HCT116 (cell line): ENCODE data around the gene SRD5A3. TPM values are rescaled to one million over a fixed set of nuclear protein-coding genes. Genes with fewer than 3 reads are reported as not detected.
A peak's percentile ranks its signal among the peaks of the same experiment; 100 is the strongest.

Experiments used
- ATAC-seq: fragments of 200-7000 bp; cut with Tn5 transposase; 2 replicates; pipeline ENCODE4 v1.9.1; 2020; ENCODE audit warnings: mild to moderate bottlenecking, moderate library complexity
- BruUV-seq: library from RNA; stranded (reverse); fragments of 400-500 nt; replicated peaks from 2 replicates; lab custom pipeline; 2021; lab: Mats Ljungman, UMichigan
- CTCF ChIA-PET: fragments of 300-600 bp; sonication (Branson Sonifier 250); formaldehyde crosslinking; loops from one replicate; lab custom pipeline; 2021; ENCODE audit warnings: antibody characterized with exemption; lab: Charles Lee
- POLR2A ChIA-PET: fragments of 300-600, 350-600 bp; sonication (Branson Sonifier 250); formaldehyde crosslinking; loops from one replicate; lab custom pipeline; 2021; ENCODE audit warnings: antibody characterized with exemption; lab: Charles Lee
- RAD21 ChIA-PET, 2 experiments: fragments of 300-600 bp; sonication (Branson Sonifier 250); formaldehyde crosslinking; loops; one replicate each; lab custom pipeline; 2023; ENCODE audit warnings: low total read pairs in 2 of 2; ENCODE audit not compliant: uncharacterized antibody in 2 of 2, unreplicated experiment in 2 of 2, low non-redundant PET in 1 of 2; lab: Charles Lee
- DNase-seq: peaks from one replicate; pipeline ENCODE4 v3.0.0-alpha.2; 2010; ENCODE audit warnings: low read depth, low spot score
- H2AFZ ChIP-seq: fragments of 200-600 bp; shearing (Covaris generic), sonication (generic); 2 replicates; pipeline ENCODE4 v1.6.1; 2017; ENCODE audit warnings: low read depth, mixed run types, mixed read lengths, antibody characterized with exemption, low read length; ENCODE audit not compliant: poor library complexity, severe bottlenecking
- H3K27ac ChIP-seq: 2 replicates; pipeline ENCODE4 v1.5.1; 2012; ENCODE audit warnings: low read depth, low read length
- H3K27me3 ChIP-seq: fragments of 200-600 bp; sonication (generic); 2 replicates; pipeline ENCODE4 v1.6.1; 2016; ENCODE audit warnings: mixed run types, low read length, mixed read lengths; ENCODE audit not compliant: insufficient read depth
- H3K36me3 ChIP-seq, 2 experiments: fragments of 200-500 bp in 1 of 2; fragments of 200-600 bp in 1 of 2; sonication (Bioruptor generic) in 1 of 2; sonication (generic) in 1 of 2; 2 replicates each; pipeline versions ENCODE4 v1.5.1 to v1.6.1; 2014 to 2016; ENCODE audit warnings: low read length in 2 of 2, inconsistent platforms in 1 of 2, mixed read lengths in 1 of 2, mixed run types in 1 of 2; ENCODE audit not compliant: insufficient read depth in 2 of 2, control insufficient read depth in 1 of 2
- H3K4me1 ChIP-seq, 2 experiments: fragments of 200-600 bp in 1 of 2; sonication (generic) in 1 of 2; 2 replicates each; pipeline versions ENCODE4 v1.5.1 to v1.6.1; 2012 to 2017; ENCODE audit warnings: low read length in 2 of 2, inconsistent platforms in 1 of 2, mild to moderate bottlenecking in 1 of 2, mixed read lengths in 1 of 2, mixed run types in 1 of 2, moderate library complexity in 1 of 2; ENCODE audit not compliant: insufficient read depth in 2 of 2, control insufficient read depth in 1 of 2
- H3K4me2 ChIP-seq: fragments of 200-600 bp; sonication (generic); 2 replicates; pipeline ENCODE4 v1.6.1; 2017; ENCODE audit warnings: mixed run types, low read length, mixed read lengths
- H3K4me3 ChIP-seq, 2 experiments: fragments of 200-600 bp in 1 of 2; sonication (generic) in 1 of 2; replicated peaks in 1 of 2; 2 replicates each; pipeline ENCODE4 v1.5.1; 2011 to 2016; ENCODE audit warnings: low read length in 2 of 2, control low read depth in 1 of 2, low read depth in 1 of 2, mild to moderate bottlenecking in 1 of 2, mixed read lengths in 1 of 2, mixed run types in 1 of 2
- H3K79me2 ChIP-seq: fragments of 200-600 bp; sonication (generic); 2 replicates; pipeline ENCODE4 v1.6.1; 2017; ENCODE audit warnings: mild to moderate bottlenecking, mixed run types, low read length, moderate library complexity, mixed read lengths; ENCODE audit not compliant: insufficient read depth
- H3K9ac ChIP-seq: fragments of 200-600 bp; sonication (generic); 2 replicates; pipeline ENCODE4 v1.6.1; 2016; ENCODE audit warnings: low read length, mixed read lengths
- H3K9me2 ChIP-seq: fragments of 200-600 bp; sonication (generic), shearing (Covaris generic); 2 replicates; pipeline ENCODE4 v1.6.1; 2017; ENCODE audit warnings: mixed run types, mild to moderate bottlenecking, moderate library complexity; ENCODE audit not compliant: insufficient read depth
- H3K9me3 ChIP-seq, 2 experiments: fragments of 200-500 bp in 1 of 2; fragments of 200-600 bp in 1 of 2; sonication (Bioruptor generic) in 1 of 2; sonication (generic) in 1 of 2; 2 replicates each; pipeline ENCODE4 v1.6.1; 2014 to 2017; ENCODE audit warnings: low read length in 2 of 2, mixed read lengths in 2 of 2, inconsistent platforms in 1 of 2, low read depth in 1 of 2, mild to moderate bottlenecking in 1 of 2, mixed run types in 1 of 2, moderate library complexity in 1 of 2; ENCODE audit not compliant: control insufficient read depth in 1 of 2, insufficient read depth in 1 of 2
- H4K20me1 ChIP-seq: fragments of 200-600 bp; sonication (generic), shearing (Covaris generic); 2 replicates; pipeline ENCODE4 v1.6.1; 2017; ENCODE audit warnings: mixed run types, mild to moderate bottlenecking, moderate library complexity; ENCODE audit not compliant: insufficient read depth
- ATF3 ChIP-seq: IDR thresholded peaks from 2 replicates; pipeline ENCODE4 v1.6.1; 2012
- EGR1 ChIP-seq: IDR thresholded peaks from 2 replicates; pipeline ENCODE4 v1.6.1; 2012; ENCODE audit warnings: low read depth
- EZH2phosphoT487 ChIP-seq: fragments of 200-600 bp; IDR thresholded peaks from 2 replicates; pipeline ENCODE4 v1.6.1; 2018; ENCODE audit warnings: antibody characterized with exemption, borderline replicate concordance
- FOSL1 ChIP-seq: IDR thresholded peaks from 2 replicates; pipeline ENCODE4 v1.6.1; 2012; ENCODE audit warnings: low read depth
- JUND ChIP-seq: IDR thresholded peaks from 2 replicates; pipeline ENCODE4 v1.6.1; 2012
- MAX ChIP-seq: IDR thresholded peaks from 2 replicates; pipeline ENCODE4 v1.6.1; 2012
- ZFX ChIP-seq: fragments of 450-650 bp; IDR thresholded peaks from 2 replicates; pipeline ENCODE4 v1.6.1; 2017
- intact Hi-C: fragments of 100-400 bp; cut with micrococcal nuclease; formaldehyde crosslinking; loops from 2 replicates; pipeline ENCODE4 v1.10.0; 2022
- total RNA-seq: library from RNA; stranded (reverse); gene quantifications from one replicate; pipeline ENCODE4 v1.2.1, GENCODE V29; 2021; ENCODE audit not compliant: unreplicated experiment

SRD5A3 gene
- total RNA-seq, 1 experiment from 2014 or later: 19.9 TPM

- peak overlapping the region; percentile 0; the same call in 1 of the 2 replicates for H3K27ac ChIP-seq
Observed at GRCh38 chr4:55303760-55304165, 42.3 kb upstream of the SRD5A3 start.

GRCh38 chr4:55304303-55304702 lies 41.7 kb upstream of the SRD5A3 start:
- CTCF ChIA-PET: interaction anchor here (1.1 kb wide), 1 partner anchor 8 kb away, joined by 4 read pairs; no protein-coding TSS in a partner anchor
- ATAC-seq (no peak), DNase-seq (no peak)
- POLR2A ChIA-PET: no interaction called here
- Histone ChIP-seq H3K27ac (no peak overlapping the region; the same call in 1 of the 2 replicates), H4K20me1 (no peaks in the 10 kb centered on the region), H3K4me2 (peak overlapping the region; percentile 61), H3K9ac (no peak overlapping the region), H3K4me3 (no peak overlapping the region), H3K9me3 (no peaks in the 10 kb centered on the region), H3K79me2 (no peaks in the 10 kb centered on the region), H2AFZ (peak overlapping the region; percentile 29), H3K36me3 (no peaks in the 10 kb centered on the region), H3K4me1 (peaks cover 9 to 13% of the 10 kb centered on the region in 2 experiments), H3K27me3 (no peaks in the 10 kb centered on the region), H3K9me2 (no peaks in the 10 kb centered on the region)
- no TSS peak for BruUV-seq
- TF ChIP-seq EGR1 (no peak), ATF3 (no peak), ZFX (no peak), MAX (no peak)
- RAD21 ChIA-PET: no interaction called here
- intact Hi-C loops: no loop called here

More at GRCh38 chr4:55303760-55304165, 42.3 kb upstream of the SRD5A3 start:
- intact Hi-C loops: no loop called here
- H3K4me2 ChIP-seq: peak overlapping the region; percentile 61
- TF ChIP-seq JUND: peak; percentile 47
- TF ChIP-seq EZH2phosphoT487: no peak
- peak; percentile 45 for TF ChIP-seq FOSL1
- TF ChIP-seq, all 23 proteins: peak for 2
- Histone ChIP-seq H4K20me1 (no peaks in the 10 kb centered on the region), H3K9ac (no peak overlapping the region), H3K4me1 (peaks cover 9 to 13% of the 10 kb centered on the region in 2 experiments), H3K79me2 (no peaks in the 10 kb centered on the region), H3K9me3 (no peaks in the 10 kb centered on the region), H3K27me3 (no peaks in the 10 kb centered on the region), H2AFZ (peak overlapping the region; percentile 29), H3K4me3 (0 out of 4 replicates have a peak overlapping the region, but pooled peaks of 1 of the 2 experiments have one; percentile 7), H3K36me3 (no peaks in the 10 kb centered on the region), H3K9me2 (no peaks in the 10 kb centered on the region)
- ChIA-PET CTCF (interaction anchor here (1.1 kb wide), 1 partner anchor 9 kb away, joined by 4 read pairs; no protein-coding TSS in a partner anchor), RAD21 (no interaction called here), POLR2A (no interaction called here)
- DNase-seq: peak; percentile 26
- BruUV-seq: no TSS peak
- peak; percentile 87 for ATAC-seq
